GM23338 (cell line): ENCODE data around the gene EIF5A. TPM values are rescaled to one million over a fixed set of nuclear protein-coding genes. Genes with fewer than 3 reads are reported as not detected.
A peak's percentile ranks its signal among the peaks of the same experiment; 100 is the strongest.

Experiments
- ATAC-seq: fragments of 200-7000 bp; cut with Tn5 transposase; 3 replicates; pipeline ENCODE4 v1.9.1; 2020
- DNase-seq: peaks from one replicate; pipeline ENCODE4 v3.0.0-alpha.2; 2015; ENCODE audit warnings: low spot score
- H2AFZ ChIP-seq: fragments of 200-600 bp; sonication (generic); 2 replicates; pipeline ENCODE4 v1.8.0; 2016; ENCODE audit warnings: antibody characterized with exemption, mild to moderate bottlenecking, moderate library complexity
- H3F3A ChIP-seq: fragments of 200-600 bp; sonication (generic); replicated peaks from 2 replicates; pipeline ENCODE4 v1.8.0; 2017; ENCODE audit warnings: antibody characterized with exemption, mixed run types, low read depth
- H3K27ac ChIP-seq: fragments of 200-600 bp; sonication (generic); 2 replicates; pipeline ENCODE4 v1.6.1; 2016; ENCODE audit warnings: low read depth
- H3K27me3 ChIP-seq: fragments of 200-600 bp; sonication (generic); 2 replicates; pipeline ENCODE4 v1.8.0; 2016; ENCODE audit warnings: mild to moderate bottlenecking, mixed run types, moderate library complexity; ENCODE audit not compliant: insufficient read depth
- H3K36me3 ChIP-seq: fragments of 200-600 bp; sonication (generic); 2 replicates; pipeline ENCODE4 v1.8.0; 2016; ENCODE audit warnings: mild to moderate bottlenecking; ENCODE audit not compliant: insufficient read depth
- H3K4me1 ChIP-seq: fragments of 200-600 bp; sonication (generic); 2 replicates; pipeline ENCODE4 v1.8.0; 2016; ENCODE audit warnings: mild to moderate bottlenecking, moderate library complexity; ENCODE audit not compliant: insufficient read depth
- H3K4me2 ChIP-seq: fragments of 200-600 bp; sonication (generic); 2 replicates; pipeline ENCODE4 v1.7.1; 2017; ENCODE audit warnings: mixed run types
- H3K4me3 ChIP-seq: fragments of 200-600 bp; sonication (generic); 2 replicates; pipeline ENCODE4 v1.6.1; 2016; ENCODE audit warnings: mixed run types
- H3K79me2 ChIP-seq: fragments of 200-600 bp; sonication (generic); replicated peaks from 2 replicates; pipeline ENCODE4 v1.8.0; 2017; ENCODE audit warnings: mild to moderate bottlenecking; ENCODE audit not compliant: insufficient read depth
- H3K9me2 ChIP-seq: fragments of 200-600 bp; sonication (generic); 2 replicates; pipeline ENCODE4 v1.8.0; 2017; ENCODE audit not compliant: insufficient read depth
- H4K20me1 ChIP-seq: fragments of 200-600 bp; sonication (generic); replicated peaks from 2 replicates; pipeline ENCODE4 v1.8.0; 2017; ENCODE audit warnings: mild to moderate bottlenecking; ENCODE audit not compliant: insufficient read depth
- H3K27ac Mint-ChIP-seq: 2 replicates; pipeline ENCODE4 v1.8.0; 2020; ENCODE audit warnings: inconsistent platforms, mild to moderate bottlenecking, moderate library complexity, mixed read lengths
- H3K27me3 Mint-ChIP-seq: 3 replicates; pipeline ENCODE4 v1.8.0; 2022; ENCODE audit warnings: low read depth, mild to moderate bottlenecking, moderate library complexity, mixed read lengths, inconsistent platforms; ENCODE audit not compliant: insufficient read depth, poor library complexity
- H3K36me3 Mint-ChIP-seq: 3 replicates; pipeline ENCODE4 v1.8.0; 2021; ENCODE audit warnings: low read depth, mild to moderate bottlenecking, inconsistent platforms, moderate library complexity, mixed read lengths
- H3K4me1 Mint-ChIP-seq: 3 replicates; pipeline ENCODE4 v1.8.0; 2020; ENCODE audit warnings: mild to moderate bottlenecking, inconsistent platforms, mixed read lengths
- H3K4me3 Mint-ChIP-seq: 3 replicates; pipeline ENCODE4 v1.8.0; 2021; ENCODE audit warnings: moderate library complexity, mild to moderate bottlenecking, inconsistent platforms, mixed read lengths
- H3K9me3 Mint-ChIP-seq: 3 replicates; pipeline ENCODE4 v1.8.0; 2020; ENCODE audit warnings: moderate library complexity, mild to moderate bottlenecking, inconsistent platforms, mixed read lengths
- CREB1 ChIP-seq: fragments of 250-450 bp; sonication (Bioruptor Pico); IDR thresholded peaks from 2 replicates; pipeline ENCODE4 v1.5.0; 2020; ENCODE audit warnings: low read depth, mild to moderate bottlenecking, moderate library complexity
- CTCF ChIP-seq, 2 experiments: fragments of 200-600 bp in 1 of 2; sonication (generic) in 1 of 2; conservative IDR thresholded peaks; 2 replicates each; pipeline versions ENCODE4 v1.5.1 to v1.6.1; 2016 to 2017; ENCODE audit warnings: antibody characterized with exemption in 2 of 2, low read depth in 2 of 2, mild to moderate bottlenecking in 2 of 2, moderate library complexity in 1 of 2
- ETS1 ChIP-seq: IDR thresholded peaks from 2 replicates; pipeline ENCODE4 v1.6.1; 2016; ENCODE audit warnings: antibody characterized with exemption
- EZH2phosphoT487 ChIP-seq: fragments of 200-600 bp; sonication (generic); IDR thresholded peaks from one replicate; pipeline ENCODE4 v1.8.1; 2018; ENCODE audit warnings: antibody characterized with exemption; ENCODE audit not compliant: unreplicated experiment
- JUNB ChIP-seq: IDR thresholded peaks from one replicate; pipeline ENCODE4 v1.6.1; 2016; ENCODE audit warnings: antibody characterized with exemption; ENCODE audit not compliant: unreplicated experiment
- NANOG ChIP-seq: IDR thresholded peaks from 2 replicates; pipeline ENCODE4 v1.6.1; 2016; ENCODE audit warnings: antibody characterized with exemption, borderline replicate concordance
- POLR2AphosphoS5 ChIP-seq: IDR thresholded peaks from 2 replicates; pipeline ENCODE4 v1.6.1; 2016; ENCODE audit warnings: antibody characterized with exemption, low read depth
- STAT1 ChIP-seq: IDR thresholded peaks from one replicate; pipeline ENCODE4 v1.6.1; 2016; ENCODE audit warnings: antibody characterized with exemption; ENCODE audit not compliant: unreplicated experiment
- ZNF114 ChIP-seq: fragments of 250-450 bp; sonication (Bioruptor Pico); IDR thresholded peaks from 2 replicates; pipeline ENCODE4 v1.5.0; 2020; ENCODE audit warnings: mild to moderate bottlenecking, moderate library complexity
- ZNF331 ChIP-seq: fragments of 250-450 bp; sonication (Bioruptor Pico); IDR thresholded peaks from 2 replicates; pipeline ENCODE4 v1.5.0; 2020; ENCODE audit warnings: low read depth, mild to moderate bottlenecking, moderate library complexity
- polyA plus RNA-seq: library from polyadenylated mRNA; unstranded; fragments of >200 nt; fragmentation: Nextera tagmentation; extraction: Ambion mirVana; gene quantifications from 2 replicates; pipeline ENCODE4 v1.2.1, GENCODE V29; 2016
- total RNA-seq: library from RNA; depleted of rRNA; stranded (reverse); fragments of >200 nt; shearing (Covaris generic); gene quantifications from 2 replicates; pipeline ENCODE4 v1.2.3, GENCODE V29; 2014
- TF ChIP-seq, protein P1 (sequence below): fragments of 250-450 bp; sonication (Bioruptor Pico); IDR thresholded peaks from 2 replicates; pipeline ENCODE4 v1.5.0; 2020; ENCODE audit warnings: mild to moderate bottlenecking, moderate library complexity

The EIF5A gene
- total and polyA plus RNA-seq, 2 experiments from 2014 or later = 833 to 1,562 TPM

GRCh38 chr17:7328840-7329373 is 21.5 kb downstream of the EIF5A start, which contains the start of gene NEURL4:
Gene NEURL4, minus strand, starts transcription at chr17:7329335. Its CDS starts 23 bp downstream, at chr17:7329312.
- Histone ChIP-seq H3K27me3 (no peaks in the 10 kb centered on the region), H3K4me3 (peak within 1 kb of the TSS; percentile 70), H3K36me3 (no peaks in the 10 kb centered on the region), H3K4me2 (peak within 1 kb of the TSS; percentile 99), H4K20me1 (no peaks in the 10 kb centered on the region), H3K27ac (peak within 1 kb of the TSS; percentile 93), H3F3A (peaks cover 24% of the 10 kb centered on the region), H3K9me2 (no peaks in the 10 kb centered on the region), H2AFZ (peak within 1 kb of the TSS; percentile 33), H3K79me2 (peaks cover 14% of the 10 kb centered on the region), H3K4me1 (peaks cover 10% of the 10 kb centered on the region)
- H3K36me3 Mint-ChIP-seq = peaks cover 23% of the 10 kb centered on the region
- no peaks in the 10 kb centered on the region for H3K9me3 Mint-ChIP-seq
- peak within 1 kb of the TSS; percentile 99 for H3K4me3 Mint-ChIP-seq
- peak; percentile 60 for DNase-seq
- ATAC-seq = peak; percentile 26
- TF ChIP-seq NANOG (no peak), JUNB (no peak), POLR2AphosphoS5 (peak; percentile 9; the same call in 1 of the 2 replicates), CREB1 (0 out of 2 replicates have a peak, but pooled peaks have one; percentile 73)
- peaks cover 7% of the 10 kb centered on the region for H3K27me3 Mint-ChIP-seq
- peak within 1 kb of the TSS; percentile 97 for H3K27ac Mint-ChIP-seq
- H3K4me1 Mint-ChIP-seq = peaks cover 22% of the 10 kb centered on the region

DNA sequence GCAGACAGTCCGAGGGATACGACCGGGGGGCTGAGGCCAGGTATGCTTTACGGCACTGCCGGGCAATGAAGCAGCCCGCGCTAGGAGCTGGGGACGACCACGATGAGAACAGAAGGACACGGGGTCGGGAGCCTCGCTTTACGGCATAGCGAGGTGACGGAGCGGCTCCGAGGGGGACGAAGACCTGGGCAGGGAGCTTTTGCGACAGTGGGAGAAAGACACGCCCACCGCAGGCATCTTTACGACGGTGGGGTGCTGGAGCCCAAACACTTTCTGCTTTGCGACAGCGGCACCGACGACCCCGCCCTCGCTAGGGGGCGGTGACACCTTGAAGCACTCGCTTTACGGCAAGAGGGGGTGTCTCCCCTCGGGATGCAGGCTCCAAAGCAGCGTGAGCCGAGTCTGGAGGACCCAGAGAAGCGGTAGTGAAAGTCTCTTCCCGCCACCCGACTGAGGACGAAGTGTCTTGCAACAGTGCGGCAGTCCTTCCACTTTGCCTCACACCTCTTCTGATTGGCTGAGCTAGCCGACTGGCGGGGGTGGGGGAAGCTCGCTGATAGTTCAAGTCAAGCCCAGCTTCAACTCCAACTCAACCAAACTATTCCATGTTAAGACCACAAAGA is 22.1 kb downstream of the EIF5A start:
- Mint-ChIP-seq H3K36me3 (peaks cover 17% of the 10 kb centered on the region), H3K27me3 (peaks cover 9% of the 10 kb centered on the region), H3K4me3 (peak overlapping the region; percentile 99), H3K9me3 (no peaks in the 10 kb centered on the region), H3K4me1 (peaks cover 22% of the 10 kb centered on the region), H3K27ac (peak overlapping the region; percentile 97)
- peaks cover 10% of the 10 kb centered on the region for H3K4me1 ChIP-seq
- H4K20me1 ChIP-seq = no peaks in the 10 kb centered on the region
- peaks cover 22% of the 10 kb centered on the region for H3F3A ChIP-seq
- H3K4me2 ChIP-seq = peak overlapping the region; percentile 99
- H2AFZ ChIP-seq = peak overlapping the region; percentile 33
- peak; percentile 72 for ATAC-seq
- peak; percentile 99 for DNase-seq
- H3K9me2 ChIP-seq = no peaks in the 10 kb centered on the region
- H3K27ac ChIP-seq = peak overlapping the region; percentile 93
- H3K4me3 ChIP-seq = peak overlapping the region; percentile 70
- H3K27me3 ChIP-seq = no peaks in the 10 kb centered on the region
- peaks cover 14% of the 10 kb centered on the region for H3K79me2 ChIP-seq
- H3K36me3 ChIP-seq = no peaks in the 10 kb centered on the region
- no peak for TF ChIP-seq ZNF331 (CRISPR knock-in tag)
- no peak for TF ChIP-seq ZNF114 (CRISPR knock-in tag)
- no peak for TF ChIP-seq CTCF (conservative IDR thresholded peaks at IDR 0.05; ENCODE audit: low read depth in 2 of 2)
- no peak for TF ChIP-seq NANOG
- TF ChIP-seq, protein P1, sequence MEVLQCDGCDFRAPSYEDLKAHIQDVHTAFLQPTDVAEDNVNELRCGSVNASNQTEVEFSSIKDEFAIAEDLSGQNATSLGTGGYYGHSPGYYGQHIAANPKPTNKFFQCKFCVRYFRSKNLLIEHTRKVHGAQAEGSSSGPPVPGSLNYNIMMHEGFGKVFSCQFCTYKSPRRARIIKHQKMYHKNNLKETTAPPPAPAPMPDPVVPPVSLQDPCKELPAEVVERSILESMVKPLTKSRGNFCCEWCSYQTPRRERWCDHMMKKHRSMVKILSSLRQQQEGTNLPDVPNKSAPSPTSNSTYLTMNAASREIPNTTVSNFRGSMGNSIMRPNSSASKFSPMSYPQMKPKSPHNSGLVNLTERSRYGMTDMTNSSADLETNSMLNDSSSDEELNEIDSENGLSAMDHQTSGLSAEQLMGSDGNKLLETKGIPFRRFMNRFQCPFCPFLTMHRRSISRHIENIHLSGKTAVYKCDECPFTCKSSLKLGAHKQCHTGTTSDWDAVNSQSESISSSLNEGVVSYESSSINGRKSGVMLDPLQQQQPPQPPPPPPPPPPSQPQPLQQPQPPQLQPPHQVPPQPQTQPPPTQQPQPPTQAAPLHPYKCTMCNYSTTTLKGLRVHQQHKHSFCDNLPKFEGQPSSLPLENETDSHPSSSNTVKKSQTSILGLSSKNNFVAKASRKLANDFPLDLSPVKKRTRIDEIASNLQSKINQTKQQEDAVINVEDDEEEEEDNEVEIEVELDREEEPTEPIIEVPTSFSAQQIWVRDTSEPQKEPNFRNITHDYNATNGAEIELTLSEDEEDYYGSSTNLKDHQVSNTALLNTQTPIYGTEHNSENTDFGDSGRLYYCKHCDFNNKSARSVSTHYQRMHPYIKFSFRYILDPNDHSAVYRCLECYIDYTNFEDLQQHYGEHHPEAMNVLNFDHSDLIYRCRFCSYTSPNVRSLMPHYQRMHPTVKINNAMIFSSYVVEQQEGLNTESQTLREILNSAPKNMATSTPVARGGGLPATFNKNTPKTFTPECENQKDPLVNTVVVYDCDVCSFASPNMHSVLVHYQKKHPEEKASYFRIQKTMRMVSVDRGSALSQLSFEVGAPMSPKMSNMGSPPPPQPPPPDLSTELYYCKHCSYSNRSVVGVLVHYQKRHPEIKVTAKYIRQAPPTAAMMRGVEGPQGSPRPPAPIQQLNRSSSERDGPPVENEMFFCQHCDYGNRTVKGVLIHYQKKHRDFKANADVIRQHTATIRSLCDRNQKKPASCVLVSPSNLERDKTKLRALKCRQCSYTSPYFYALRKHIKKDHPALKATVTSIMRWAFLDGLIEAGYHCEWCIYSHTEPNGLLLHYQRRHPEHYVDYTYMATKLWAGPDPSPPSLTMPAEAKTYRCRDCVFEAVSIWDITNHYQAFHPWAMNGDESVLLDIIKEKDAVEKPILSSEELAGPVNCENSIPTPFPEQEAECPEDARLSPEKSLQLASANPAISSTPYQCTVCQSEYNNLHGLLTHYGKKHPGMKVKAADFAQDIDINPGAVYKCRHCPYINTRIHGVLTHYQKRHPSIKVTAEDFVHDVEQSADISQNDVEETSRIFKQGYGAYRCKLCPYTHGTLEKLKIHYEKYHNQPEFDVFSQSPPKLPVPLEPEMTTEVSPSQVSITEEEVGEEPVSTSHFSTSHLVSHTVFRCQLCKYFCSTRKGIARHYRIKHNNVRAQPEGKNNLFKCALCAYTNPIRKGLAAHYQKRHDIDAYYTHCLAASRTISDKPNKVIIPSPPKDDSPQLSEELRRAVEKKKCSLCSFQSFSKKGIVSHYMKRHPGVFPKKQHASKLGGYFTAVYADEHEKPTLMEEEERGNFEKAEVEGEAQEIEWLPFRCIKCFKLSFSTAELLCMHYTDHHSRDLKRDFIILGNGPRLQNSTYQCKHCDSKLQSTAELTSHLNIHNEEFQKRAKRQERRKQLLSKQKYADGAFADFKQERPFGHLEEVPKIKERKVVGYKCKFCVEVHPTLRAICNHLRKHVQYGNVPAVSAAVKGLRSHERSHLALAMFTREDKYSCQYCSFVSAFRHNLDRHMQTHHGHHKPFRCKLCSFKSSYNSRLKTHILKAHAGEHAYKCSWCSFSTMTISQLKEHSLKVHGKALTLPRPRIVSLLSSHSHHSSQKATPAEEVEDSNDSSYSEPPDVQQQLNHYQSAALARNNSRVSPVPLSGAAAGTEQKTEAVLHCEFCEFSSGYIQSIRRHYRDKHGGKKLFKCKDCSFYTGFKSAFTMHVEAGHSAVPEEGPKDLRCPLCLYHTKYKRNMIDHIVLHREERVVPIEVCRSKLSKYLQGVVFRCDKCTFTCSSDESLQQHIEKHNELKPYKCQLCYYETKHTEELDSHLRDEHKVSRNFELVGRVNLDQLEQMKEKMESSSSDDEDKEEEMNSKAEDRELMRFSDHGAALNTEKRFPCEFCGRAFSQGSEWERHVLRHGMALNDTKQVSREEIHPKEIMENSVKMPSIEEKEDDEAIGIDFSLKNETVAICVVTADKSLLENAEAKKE (CRISPR knock-in tag) = no peak
- TF ChIP-seq EZH2phosphoT487 = no peak
- TF ChIP-seq ETS1 = peak; percentile 86
- TF ChIP-seq CREB1 = no peak; the same call in 1 of the 2 replicates
- peak; percentile 76 for TF ChIP-seq POLR2AphosphoS5
- no peak for TF ChIP-seq STAT1
- TF ChIP-seq JUNB = no peak
